ENCODE data around the gene PSTPIP1. TPM values are rescaled to one million over a fixed set of nuclear protein-coding genes. Genes with fewer than 3 reads are reported as not detected.

PSTPIP1 gene
- total and polyA plus RNA-seq, 2 of the 8 experiments (the other 6 are each of a cell fraction or from before 2014, with no cell fraction given) = 1.6 to 1.8 TPM

- Histone ChIP-seq H3K18ac (ENCODE audit: extremely low read depth, low read length) (no peak overlapping the region; the same call in 1 of the 2 replicates), H3K4me3 (ENCODE audit: extremely low read depth in 1 of 4, insufficient read depth in 2 of 4, low read depth in 3 of 4, low read length in 4 of 4) (no peak overlapping the region), H3K14ac (ENCODE audit: insufficient read length) (no peak overlapping the region), H3K56ac (replicated peaks; ENCODE audit: insufficient read length, low read depth, low read length) (no peak overlapping the region), H4K91ac (replicated peaks; ENCODE audit: insufficient read length, low read length) (no peak overlapping the region), H2BK120ac (replicated peaks; ENCODE audit: low read depth, low read length) (no peak overlapping the region), H2BK15ac (ENCODE audit: low read length) (no peak overlapping the region), H3K79me2 (ENCODE audit: control insufficient read depth in 1 of 2, insufficient read depth in 2 of 2, low read length in 2 of 2) (no peaks in the 10 kb centered on the region), H3K79me1 (ENCODE audit: low read depth, low read length) (no peaks in the 10 kb centered on the region), H3K27me3 (replicated peaks in 1 of 4; ENCODE audit: control insufficient read depth in 3 of 4, extremely low read depth in 1 of 4, insufficient read depth in 3 of 4, low read length in 3 of 4) (no peaks in the 10 kb centered on the region), H3K4ac (replicated peaks; ENCODE audit: insufficient read length, low read depth, low read length) (no peak overlapping the region), H3K9me3 (ENCODE audit: insufficient read depth in 2 of 2, low read depth in 1 of 2, low read length in 1 of 2) (peaks cover 0 to 9% of the 10 kb centered on the region in 2 experiments; a peak in 1 of 4 replicates), H3K4me2 (ENCODE audit: insufficient read depth in 1 of 2, low read depth in 2 of 2, low read length in 2 of 2) (no peak overlapping the region), H4K20me1 (replicated peaks in 1 of 2; ENCODE audit: control insufficient read depth in 1 of 2, insufficient read depth in 2 of 2, low read length in 2 of 2) (no peaks in the 10 kb centered on the region), H2AFZ (ENCODE audit: low read length) (no peak overlapping the region), H4K8ac (ENCODE audit: extremely low read depth, insufficient read depth, low read length) (no peak overlapping the region), H2BK5ac (ENCODE audit: low read depth, low read length) (no peak overlapping the region), H4K5ac (ENCODE audit: insufficient read length, low read depth, low read length) (no peak overlapping the region), H2AK5ac (ENCODE audit: low read depth, low read length) (no peak overlapping the region), H3K23me2 (ENCODE audit: low read depth, low read length) (no peaks in the 10 kb centered on the region), H3K4me1 (replicated peaks in 1 of 4; ENCODE audit: control insufficient read depth in 3 of 4, insufficient read depth in 4 of 4, low read length in 3 of 4) (no peaks in the 10 kb centered on the region; a peak in 1 of 7 replicates), H3K27ac (ENCODE audit: low read depth, low read length) (no peak overlapping the region), H2BK20ac (ENCODE audit: low read length) (no peak overlapping the region), H2BK12ac (ENCODE audit: low read depth, low read length) (no peak overlapping the region), H3K9ac (replicated peaks in 1 of 4; ENCODE audit: extremely low read depth in 1 of 4, low read depth in 3 of 4, low read length in 3 of 4) (no peak overlapping the region), H3K36me3 (ENCODE audit: control insufficient read depth in 2 of 4, insufficient read depth in 4 of 4, low read length in 3 of 4) (no peaks in the 10 kb centered on the region), H3K23ac (ENCODE audit: insufficient read length) (no peak overlapping the region)
- FAIRE-seq (no peak), DNase-seq (ENCODE audit: low read depth in 1 of 2, low spot score in 2 of 2) (no peak)
- ChIA-PET POLR2A (ENCODE audit: partially characterized antibody) (interaction anchor here (1.1 kb wide), 1 partner anchor 28 kb away, joined by 3 read pairs; no protein-coding TSS in a partner anchor), CTCF (ENCODE audit: partially characterized antibody) (interaction anchor here (0.6 to 2.0 kb wide), 6 partner anchors 8 to 1161 kb away, joined by 3 to 10 read pairs (median 4); no protein-coding TSS in a partner anchor)
- 88% methylated on average over 6 of the region's 6 CpGs; no CpG with 5 or more reads in 1 of the 2 experiments for WGBS, 2 experiments (ENCODE audit: extremely low coverage in 1 of 2, insufficient coverage in 1 of 2, insufficient read length in 1 of 2, insufficient replicate concordance in 2 of 2, low coverage in 1 of 2, low lambda C conversion rate in 2 of 2, missing lambda C conversion rate in 1 of 2)
- no peak for TF ChIP-seq SP2 (IDR thresholded peaks at IDR 0.05; ENCODE audit: low read length)
- TF ChIP-seq JUN (IDR thresholded peaks at IDR 0.05; ENCODE audit: low read depth, low read length) = no peak
- TF ChIP-seq EGR1 (IDR thresholded peaks at IDR 0.05; ENCODE audit: borderline replicate concordance, low read depth, low read length) = no peak
- no peak for TF ChIP-seq JUND (IDR thresholded peaks at IDR 0.05; ENCODE audit: low read length)
- TF ChIP-seq TEAD4 (IDR thresholded peaks at IDR 0.05; ENCODE audit: low read depth, low read length) = no peak
- no peak for TF ChIP-seq HDAC2 (IDR thresholded peaks at IDR 0.05; ENCODE audit: borderline replicate concordance in 1 of 2, low read depth in 2 of 2, low read length in 2 of 2)
- TF ChIP-seq TAF7 (optimal IDR thresholded peaks at IDR 0.05; ENCODE audit: borderline replicate concordance, low read depth, low read length) = no peak
- TF ChIP-seq EP300 (IDR thresholded peaks at IDR 0.05; ENCODE audit: borderline replicate concordance in 1 of 2, low read depth in 2 of 2, low read length in 2 of 2) = no peak
- TF ChIP-seq GABPA (IDR thresholded peaks at IDR 0.05; ENCODE audit: borderline replicate concordance, insufficient read depth, low read length) = no peak
- no peak for TF ChIP-seq GTF2F1 (IDR thresholded peaks at IDR 0.05; ENCODE audit: borderline replicate concordance, low read depth, low read length)
Observed at GRCh38 chr15:76982756-76983155, 12.2 kb upstream of the PSTPIP1 start.
